GM10847 (cell line): ENCODE results near the gene IL18BP.

Experiments
- POLR2A ChIP-seq: IDR thresholded peaks from 2 replicates; pipeline ENCODE4 v1.6.1; 2011; ENCODE audit not compliant: insufficient read length; ENCODE audit errors: extremely low read depth

IL18BP gene

GRCh38 chr11:71990701-71991100 lies 8.0 kb upstream of the IL18BP start:
- no peak for TF ChIP-seq POLR2A

- no peak for TF ChIP-seq POLR2A
Observed at GRCh38 chr11:71991494-71991893, 7.2 kb upstream of the IL18BP start.

- TF ChIP-seq POLR2A, result no peak
Observed at GRCh38 chr11:71992136-71992730, 6.5 kb upstream of the IL18BP start.

DNA sequence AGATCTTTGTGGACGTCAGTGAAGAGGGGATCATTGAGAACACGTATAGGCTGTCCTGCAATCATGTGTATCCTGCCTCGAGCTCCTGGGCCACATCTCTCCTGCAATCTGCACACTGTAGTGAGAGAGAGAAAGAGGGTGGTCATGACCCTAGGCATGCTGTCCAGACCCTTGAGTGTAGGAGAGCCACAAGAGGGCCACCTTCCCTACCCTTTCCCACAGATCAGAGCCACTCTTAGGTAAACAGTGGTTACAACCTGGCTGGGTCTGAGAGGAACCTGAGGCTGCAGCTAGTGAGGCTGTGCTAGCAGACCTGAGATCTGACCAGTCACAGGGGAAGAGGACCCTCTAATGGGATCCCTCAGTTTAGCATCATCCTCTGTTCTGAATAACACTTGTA lies 3.9 kb upstream of the IL18BP start:
- TF ChIP-seq POLR2A, result no peak

DNA sequence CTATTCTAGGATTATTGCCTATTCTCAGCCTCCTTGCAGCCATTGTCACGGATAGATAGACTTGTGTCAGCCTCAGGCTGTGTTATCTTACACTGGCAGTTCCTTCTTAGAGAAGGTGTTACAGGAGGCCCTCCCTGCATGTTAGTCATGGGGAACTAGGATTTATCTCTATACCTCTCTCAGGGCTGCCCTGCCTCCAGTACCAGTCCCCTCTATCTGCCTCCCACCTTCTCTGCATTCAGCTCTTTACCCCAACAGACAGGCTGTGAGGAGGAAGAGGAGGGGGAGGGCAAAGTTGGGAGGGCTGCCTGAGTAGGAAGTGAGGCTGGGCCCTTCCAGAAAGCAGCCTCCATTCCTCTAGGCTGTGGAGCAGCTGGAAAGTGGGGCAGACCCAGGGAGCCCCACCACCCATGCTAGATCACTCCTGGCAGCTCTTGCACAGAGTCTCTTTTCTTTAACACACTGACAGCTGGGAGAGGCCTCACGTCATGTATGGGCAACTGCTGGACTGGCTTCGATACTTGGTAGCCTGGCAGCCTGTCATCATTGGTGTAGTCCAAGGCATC lies 2.9 kb upstream of the IL18BP start:
- TF ChIP-seq POLR2A, result no peak

GRCh38 chr11:71996517-71996916 lies 2.2 kb upstream of the IL18BP start:
- TF ChIP-seq POLR2A, result no peak

- no peak for TF ChIP-seq POLR2A
Observed at GRCh38 chr11:71996946-71997345, 1.8 kb upstream of the IL18BP start.

GRCh38 chr11:71997594-71997993 lies 1.1 kb upstream of the IL18BP start:
- TF ChIP-seq POLR2A, result no peak

DNA sequence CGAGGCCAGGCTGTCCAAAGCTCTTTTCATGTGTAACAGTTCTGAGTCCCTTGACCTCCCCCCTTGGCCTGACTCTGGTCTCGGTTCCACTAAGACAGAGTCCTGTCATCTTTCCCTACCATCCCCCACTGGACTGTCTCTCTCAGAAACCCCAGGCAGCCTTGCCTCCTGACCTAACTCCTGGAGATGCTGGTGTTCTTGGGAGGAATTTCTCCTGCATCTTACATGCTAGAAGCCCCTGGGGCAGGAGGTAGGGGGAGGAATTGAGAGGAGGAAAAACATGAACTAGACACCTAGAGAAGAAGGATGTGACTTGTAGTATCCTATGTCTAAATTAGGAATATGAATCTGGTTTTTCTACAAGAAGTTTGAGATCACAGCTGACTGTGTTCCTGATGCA lies 648 bp upstream of the IL18BP start:
- TF ChIP-seq POLR2A, result no peak

DNA sequence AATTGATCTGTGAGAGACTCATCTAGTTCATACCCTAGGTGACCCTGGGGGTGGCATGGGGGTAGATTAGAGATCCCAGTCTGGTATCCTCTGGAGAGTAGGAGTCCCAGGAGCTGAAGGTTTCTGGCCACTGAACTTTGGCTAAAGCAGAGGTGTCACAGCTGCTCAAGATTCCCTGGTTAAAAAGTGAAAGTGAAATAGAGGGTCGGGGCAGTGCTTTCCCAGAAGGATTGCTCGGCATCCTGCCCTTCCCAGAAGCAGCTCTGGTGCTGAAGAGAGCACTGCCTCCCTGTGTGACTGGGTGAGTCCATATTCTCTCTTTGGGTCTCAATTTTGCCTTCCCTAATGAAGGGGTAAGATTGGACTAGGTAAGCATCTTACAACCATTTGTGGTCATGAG lies 653 bp downstream of the IL18BP start:
- no peak for TF ChIP-seq POLR2A

- TF ChIP-seq POLR2A, result no peak
Observed at GRCh38 chr11:71999798-72000197, 1.1 kb downstream of the IL18BP start.

GRCh38 chr11:72000202-72000867 lies 1.6 kb downstream of the IL18BP start:
- no peak for TF ChIP-seq POLR2A

DNA sequence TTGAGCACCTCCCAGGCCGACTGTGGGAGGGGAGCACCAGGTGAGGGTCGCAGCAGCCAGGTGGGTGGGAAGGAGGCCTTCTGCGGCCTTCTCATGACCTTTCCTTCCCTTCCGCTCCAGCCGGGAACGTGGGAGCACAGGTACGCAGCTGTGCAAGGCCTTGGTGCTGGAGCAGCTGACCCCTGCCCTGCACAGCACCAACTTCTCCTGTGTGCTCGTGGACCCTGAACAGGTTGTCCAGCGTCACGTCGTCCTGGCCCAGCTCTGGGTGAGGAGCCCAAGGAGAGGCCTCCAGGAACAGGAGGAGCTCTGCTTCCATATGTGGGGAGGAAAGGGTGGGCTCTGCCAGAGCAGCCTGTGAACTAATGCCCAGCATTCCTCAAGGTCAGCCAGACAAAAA lies 2.6 kb downstream of the IL18BP start:
- TF ChIP-seq POLR2A, result no peak

DNA sequence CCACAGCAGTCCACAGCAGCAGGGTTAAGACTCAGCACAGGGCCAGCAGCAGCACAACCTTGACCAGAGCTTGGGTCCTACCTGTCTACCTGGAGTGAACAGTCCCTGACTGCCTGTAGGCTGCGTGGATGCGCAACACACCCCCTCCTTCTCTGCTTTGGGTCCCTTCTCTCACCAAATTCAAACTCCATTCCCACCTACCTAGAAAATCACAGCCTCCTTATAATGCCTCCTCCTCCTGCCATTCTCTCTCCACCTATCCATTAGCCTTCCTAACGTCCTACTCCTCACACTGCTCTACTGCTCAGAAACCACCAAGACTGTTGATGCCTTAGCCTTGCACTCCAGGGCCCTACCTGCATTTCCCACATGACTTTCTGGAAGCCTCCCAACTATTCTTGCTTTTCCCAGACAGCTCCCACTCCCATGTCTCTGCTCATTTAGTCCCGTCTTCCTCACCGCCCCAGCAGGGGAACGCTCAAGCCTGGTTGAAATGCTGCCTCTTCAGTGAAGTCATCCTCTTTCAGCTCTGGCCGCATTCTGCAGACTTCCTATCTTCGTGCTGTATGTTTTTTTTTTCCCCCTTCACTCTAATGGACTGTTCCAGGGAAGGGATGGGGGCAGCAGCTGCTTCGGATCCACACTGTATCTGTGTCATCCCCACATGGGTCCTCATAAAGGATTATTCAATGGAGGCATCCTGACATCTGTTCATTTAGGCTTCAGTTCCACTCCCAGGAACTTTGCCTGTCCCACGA lies 3.3 kb downstream of the IL18BP start:
- no peak for TF ChIP-seq POLR2A

GRCh38 chr11:72002841-72003775 lies 4.4 kb downstream of the IL18BP start:
- peak; percentile 10 for TF ChIP-seq POLR2A
